NCI-H2029 (cell line): ENCODE data around the gene CCDC186.

Source experiments
- DNase-seq: peaks from one replicate; lab custom pipeline; 2025; lab: John Stamatoyannopoulos, UW

CCDC186 gene

DNA sequence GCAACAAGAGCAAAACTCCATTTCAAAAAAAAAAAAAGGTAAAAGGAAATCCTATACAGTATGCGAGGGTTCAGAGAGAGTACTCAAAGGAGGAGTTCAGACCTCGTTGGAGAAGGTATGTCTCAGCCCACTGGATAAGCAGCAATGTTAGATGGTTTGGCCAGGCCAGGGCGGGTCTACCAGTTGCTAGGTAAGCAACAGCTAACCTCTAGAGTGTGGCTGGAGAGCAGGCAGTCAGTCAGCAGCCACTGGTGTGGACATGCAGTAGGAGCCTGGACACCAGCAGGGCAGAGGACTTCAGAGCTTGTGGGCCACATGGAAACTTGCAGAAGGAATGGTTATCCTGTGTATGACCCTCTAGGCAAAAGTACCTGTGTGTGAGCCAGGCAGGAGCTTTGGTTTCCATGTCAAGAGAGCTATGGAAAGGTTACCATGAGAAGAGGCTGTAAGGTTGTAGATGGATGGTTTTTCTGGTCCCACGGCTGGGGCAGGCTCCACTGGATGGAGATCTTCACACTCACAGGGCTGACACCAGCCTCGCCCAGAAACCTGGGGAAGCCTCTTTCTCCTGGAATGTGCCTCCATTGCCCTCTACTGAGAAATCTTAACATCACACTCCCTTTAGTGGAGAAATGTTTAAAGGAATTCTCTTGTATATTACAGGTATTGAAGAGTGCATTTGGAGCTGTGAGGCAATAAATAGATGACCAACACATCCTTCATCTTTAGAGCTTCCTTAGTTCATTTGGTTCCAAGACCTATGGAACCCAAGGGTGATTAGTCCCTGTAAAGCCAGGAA is 63.6 kb downstream of the CCDC186 start:
- DNase-seq, result no peak

DNA sequence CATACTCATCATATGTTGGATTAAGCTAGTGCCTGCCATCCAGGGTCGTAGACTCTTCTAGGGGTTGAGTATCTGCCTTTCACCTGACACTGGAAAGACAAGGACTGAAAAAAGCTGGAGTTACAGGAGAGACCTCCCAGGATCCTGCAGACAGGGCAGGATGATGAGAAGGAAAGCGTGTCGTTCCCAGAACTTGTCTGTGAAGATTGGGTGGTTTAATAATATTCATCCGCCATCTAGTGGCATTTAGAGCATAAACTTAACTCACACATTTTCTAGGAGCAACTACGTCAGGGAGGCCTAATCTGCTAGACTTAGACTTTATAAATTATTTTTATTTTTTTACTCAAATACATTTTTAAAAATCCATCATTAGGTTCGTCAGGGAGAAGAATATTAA is 70.7 kb downstream of the CCDC186 start:
- peak; percentile 1 for DNase-seq

DNA sequence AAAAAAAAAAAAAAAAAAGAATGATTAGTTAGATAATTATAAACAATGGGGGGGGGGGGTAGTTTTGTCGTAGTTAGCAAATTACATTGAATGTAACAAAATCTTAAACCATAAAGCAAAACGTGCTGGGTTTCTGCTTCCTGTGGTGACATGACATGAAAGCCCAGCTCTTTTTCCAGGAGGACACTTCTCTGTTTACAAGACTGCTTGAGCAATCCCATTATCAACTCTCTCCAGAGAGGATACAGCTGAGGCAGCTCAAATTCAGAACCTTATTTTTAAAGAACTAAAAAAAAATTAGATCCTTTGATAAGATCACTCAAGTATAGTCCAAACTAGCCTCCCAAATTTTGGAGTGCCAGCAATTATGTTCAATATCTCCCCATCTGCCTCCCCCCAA is 71.7 kb downstream of the CCDC186 start:
- DNase-seq, result no peak

DNA sequence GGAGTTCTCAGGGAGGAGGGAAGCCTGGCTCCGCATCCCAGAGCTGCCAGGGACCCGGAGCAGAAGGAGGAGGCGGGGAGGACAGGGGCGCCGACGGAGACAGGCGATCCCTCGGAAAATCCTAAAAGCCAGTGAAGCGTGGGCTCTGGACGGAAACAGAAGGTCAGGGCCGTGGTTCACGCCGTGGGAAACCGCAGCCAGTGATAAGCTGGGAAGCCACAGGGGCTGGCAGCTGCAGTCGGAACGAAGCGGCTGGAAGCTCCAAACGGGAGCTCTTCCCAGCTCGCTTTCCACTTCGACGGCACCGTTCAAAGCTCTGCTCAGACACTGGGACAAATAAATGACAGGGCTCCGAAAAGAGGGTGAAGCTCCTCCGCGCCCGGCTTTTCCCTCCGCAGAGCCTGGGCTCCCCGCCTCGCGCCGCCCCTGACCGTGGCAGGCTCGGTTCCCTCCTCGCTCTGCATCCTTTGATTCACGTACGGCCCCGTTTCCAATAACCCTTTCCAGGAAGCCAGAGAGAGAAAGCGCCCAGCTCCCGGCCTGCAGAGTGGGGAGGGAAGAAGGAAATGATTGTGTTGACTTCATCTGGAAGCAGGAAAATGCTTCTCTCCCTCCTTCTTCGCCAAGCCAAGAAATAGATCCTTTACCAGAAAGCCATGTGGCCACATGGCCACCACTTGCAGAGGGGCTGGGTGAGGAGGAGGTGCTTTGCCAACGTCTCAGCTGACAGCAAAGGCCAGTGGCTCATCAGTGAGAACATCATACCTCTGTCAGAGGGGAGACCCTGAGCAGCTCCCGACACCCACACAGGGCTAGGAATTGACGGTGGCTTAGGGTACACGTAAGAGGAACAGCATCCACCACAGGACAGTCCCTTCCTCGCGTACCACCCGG is 72.9 kb downstream of the CCDC186 start:
- DNase-seq, result no peak

DNA sequence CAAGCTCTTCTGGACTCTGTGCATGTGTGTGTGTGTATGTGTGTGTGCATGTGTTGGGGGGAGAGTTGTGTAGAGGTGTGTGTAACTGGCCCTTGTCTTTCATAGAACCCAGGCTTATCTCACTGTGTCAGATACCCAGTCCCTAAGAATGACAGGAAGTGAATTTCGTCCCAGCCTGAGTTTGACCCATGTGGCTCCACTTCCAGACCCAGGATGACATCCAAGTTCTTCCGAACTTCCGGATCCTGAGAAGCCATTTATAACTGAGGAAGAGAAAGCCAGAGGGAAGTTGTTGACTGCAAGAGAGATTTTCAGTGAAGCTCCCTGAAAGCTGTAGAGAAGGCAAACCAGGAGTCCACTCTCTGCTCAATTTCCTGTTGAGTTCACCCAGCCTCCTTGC is 77.1 kb downstream of the CCDC186 start:
- no peak for DNase-seq

DNA sequence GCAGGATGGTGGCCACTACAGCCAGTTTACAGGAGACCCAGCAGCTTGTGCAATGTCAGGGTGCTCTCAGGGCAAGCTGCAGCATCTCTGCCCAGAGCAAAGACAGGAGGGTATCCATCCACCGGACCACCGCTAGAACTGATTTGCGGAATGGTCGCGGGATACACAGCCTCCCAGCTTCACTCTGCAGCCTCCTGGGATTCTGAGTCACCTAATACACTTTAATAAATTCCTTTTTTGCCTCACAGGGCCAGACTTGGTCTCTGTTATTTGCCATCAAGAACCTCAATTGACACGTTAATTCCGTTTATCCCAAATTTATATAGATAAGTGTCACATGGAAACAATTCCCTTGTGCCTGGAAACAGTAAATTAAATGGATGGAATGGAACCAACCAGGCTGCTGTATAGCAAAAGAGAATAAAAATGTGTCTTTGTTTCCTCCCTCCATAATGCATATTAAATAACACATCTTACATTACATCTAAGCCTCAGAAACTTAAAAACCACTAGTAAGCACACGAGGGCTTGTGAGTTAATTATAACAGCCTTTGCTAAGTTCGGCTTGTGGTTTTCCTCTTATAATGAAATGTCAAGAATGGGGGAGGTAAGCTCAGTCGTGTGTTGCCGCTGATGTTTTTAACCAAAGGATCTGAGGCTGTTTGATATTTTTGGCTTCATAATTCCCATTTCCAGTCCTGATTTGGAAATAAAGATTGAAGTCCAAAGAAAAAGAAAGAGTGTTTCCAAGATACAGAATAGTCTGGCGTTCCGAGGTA is 78.3 kb downstream of the CCDC186 start:
- no peak for DNase-seq

DNA sequence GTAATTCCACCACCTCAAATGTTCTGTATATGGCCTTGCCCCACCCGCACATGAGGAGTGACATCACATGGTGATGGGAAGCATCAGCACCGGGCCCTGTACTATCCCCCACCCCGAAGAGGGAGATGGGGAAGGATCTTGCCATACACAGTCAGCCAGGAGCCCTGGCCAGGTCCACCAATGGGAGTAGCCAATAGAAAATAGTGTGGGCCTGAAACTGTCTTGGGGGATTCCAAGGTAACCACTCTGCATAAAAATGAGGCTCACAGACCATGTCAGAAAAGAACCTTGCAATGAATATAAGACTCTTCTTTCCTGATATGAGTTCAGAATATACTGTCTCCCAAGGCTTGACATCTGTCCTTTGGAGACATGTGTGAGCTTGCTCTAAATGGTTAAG is 79.2 kb downstream of the CCDC186 start:
- no peak for DNase-seq

DNA sequence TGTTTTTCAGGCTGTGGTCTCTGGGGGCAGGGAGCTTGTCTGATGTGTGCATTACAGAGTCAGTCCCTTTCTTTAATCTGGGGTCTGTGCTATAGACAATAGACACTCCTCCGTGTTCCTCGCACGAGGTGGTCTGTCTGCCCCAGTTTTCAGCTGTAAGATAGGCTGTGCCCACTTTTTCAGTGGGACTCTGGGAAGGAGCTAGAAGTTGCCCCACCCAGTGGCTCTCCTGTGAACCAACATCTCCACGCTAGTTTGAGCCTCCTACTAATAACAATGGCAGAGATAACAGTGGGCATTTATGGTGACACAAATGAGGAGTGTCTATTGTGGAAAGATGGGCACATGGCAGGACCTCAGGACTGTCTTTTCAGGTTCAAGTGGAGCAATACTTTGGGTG is 86.3 kb downstream of the CCDC186 start:
- no peak for DNase-seq

DNA sequence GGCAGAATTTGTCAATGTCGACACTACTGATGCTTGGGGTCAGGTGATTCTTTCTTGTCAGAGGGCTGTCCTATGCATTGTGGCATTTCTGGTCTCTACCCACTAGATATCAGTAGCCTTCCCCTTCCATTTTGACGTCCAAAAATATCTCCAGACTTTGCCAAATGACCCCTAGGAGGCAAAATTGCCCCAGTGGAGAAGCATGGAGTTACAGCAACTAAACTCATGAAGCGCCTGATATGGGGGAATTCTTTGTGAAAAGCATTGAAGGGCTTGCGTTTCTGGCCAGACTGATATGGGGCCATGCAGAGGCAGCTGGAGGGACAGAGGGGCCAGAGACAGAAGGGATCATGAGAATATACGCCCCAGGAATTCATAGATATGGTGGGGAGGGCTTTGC is 86.7 kb downstream of the CCDC186 start:
- no peak for DNase-seq

DNA sequence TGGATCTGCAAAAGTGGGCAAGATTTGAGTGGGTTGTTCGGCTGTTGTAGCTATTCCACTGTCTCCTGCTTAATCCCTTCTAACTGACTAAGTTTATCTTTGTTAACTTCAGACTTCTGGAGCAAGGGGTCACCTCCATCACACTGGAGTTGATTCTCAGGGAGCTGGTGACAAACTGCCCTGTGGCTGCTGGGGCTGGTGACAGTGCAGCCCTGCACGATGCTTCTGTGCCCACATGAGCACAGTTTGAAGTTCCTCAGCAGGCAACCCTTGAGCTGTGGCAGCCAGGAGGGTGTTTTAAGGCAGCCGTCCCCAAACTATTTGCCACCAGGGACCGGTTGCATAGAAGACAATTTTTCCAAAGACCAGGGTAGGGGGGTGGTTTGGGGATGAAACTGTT is 89.8 kb downstream of the CCDC186 start:
- DNase-seq, result no peak

DNA sequence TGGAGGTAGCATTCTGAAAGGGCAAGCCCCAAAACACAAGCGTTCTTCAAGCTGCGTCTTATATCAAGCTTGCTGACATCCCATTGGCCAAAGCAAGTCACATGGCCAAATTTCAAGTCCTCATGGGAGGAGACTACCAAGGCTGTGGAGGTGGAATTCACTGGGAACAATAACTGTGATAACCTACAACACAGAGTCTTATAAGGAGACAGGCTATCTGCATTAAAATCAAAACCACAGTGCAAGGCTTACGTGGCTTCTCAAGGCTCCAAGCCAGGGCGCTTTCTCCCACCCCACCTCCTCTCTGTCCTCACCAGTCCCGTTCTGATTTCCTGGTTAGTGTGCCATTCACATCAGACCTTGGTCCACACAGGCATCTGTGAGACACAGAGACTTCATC is 91.0 kb downstream of the CCDC186 start:
- peak; percentile 4 for DNase-seq

DNA sequence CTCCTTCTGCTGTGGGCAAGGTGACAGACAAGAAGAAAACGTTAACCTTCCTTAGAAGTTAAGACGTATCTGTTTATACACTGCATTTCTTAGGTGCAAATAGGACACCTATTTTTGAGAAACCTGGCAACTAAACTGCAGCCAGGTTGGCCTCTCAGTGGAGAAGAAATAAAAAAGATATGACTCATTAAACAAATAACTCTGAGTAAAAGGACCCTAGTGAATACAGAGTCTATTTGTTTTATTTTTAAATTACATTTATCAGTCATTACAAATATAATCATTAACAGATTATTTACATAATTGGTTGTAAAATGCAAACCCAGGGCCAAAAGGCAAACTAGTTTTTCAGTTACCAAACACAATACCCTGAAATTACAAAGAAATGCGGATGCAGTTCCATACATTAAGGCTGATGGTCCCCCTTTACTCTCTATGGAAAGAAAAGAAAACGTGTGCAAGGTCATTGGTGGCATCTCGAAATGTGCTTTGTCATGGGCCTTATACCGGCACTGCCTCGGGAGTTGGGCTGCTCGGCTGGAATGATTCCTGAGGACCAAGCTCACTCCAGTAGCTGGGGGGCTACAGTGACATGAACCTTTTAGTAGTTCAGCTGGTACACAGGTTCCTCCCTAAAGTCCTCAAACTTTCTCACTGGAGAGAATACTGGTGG is 92.0 kb downstream of the CCDC186 start:
- no peak for DNase-seq

DNA sequence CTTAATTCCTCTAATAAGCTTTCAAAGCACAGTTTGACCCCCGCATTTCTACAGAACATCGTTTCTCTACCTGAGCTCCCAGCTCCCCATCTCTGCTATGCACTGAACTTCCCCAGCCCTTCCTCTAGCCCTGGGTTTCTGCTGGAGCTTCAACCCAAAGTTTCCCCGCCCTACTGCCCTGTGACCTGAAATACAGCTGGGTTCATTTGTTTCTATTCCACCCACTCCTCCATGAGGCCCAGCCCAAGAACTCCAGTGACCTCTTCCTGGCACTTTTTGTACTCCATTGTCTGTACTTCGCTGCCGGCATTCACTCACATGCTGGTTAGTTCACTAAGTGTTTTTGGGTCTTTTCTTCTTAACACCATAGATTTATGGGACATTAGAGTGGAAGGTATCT is 94.6 kb downstream of the CCDC186 start:
- DNase-seq, result no peak

DNA sequence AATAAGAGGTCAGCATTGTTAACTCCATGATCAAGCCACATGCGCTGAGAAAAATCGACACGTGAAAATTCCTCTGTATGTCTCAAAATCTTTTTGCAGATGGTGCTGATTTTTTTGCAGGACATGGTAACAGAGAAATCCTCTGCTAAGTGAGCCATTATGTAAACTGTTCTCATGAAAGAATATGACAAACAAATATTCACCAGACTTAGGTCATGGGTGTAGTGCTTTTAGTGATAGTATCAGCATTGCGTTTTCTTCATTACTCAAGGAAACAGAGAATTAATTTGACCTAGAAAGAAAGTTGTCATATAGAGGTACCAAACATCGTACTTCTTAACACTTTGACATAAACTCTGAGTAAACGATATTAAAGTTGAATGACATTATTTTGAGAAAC is 95.7 kb downstream of the CCDC186 start:
- no peak for DNase-seq

DNA sequence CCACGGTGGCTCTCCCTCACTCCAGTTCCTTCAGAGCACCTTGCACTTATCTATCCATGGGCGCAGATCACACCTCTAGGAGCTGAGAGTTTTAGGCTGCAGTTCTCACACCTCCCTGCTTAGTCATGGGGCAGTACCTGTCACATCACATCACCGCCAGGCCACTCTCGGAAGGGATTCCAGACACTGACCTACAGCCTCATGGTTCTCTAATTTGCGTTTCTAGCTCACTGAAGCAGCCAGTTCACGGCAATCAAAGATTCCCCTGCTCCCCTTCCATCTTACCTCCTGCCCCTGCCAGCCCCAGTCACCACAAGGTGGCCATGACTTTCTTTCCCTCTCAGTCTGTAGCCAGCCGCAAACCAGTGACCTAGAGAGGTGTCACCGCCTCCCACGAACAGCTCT is 96.2 kb downstream of the CCDC186 start:
- DNase-seq, result no peak

DNA sequence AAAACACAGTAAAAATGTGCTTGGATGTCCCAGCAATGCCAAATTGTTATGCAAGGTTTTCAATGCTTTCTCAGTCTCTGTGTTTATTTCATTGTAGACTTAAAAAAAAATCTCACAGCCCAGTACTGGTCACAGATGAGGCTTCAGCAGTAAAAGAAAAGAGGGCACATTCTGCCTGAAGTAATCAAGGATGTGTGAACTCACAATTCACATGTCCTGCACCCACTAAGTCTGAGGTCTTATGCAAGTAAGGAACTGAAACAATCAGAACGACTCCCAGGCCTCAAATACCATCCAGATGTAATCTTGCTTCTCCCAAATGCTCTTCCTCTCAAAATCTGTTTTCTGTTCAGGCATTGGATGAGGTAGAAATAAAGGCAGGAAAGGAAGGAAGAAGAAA is 96.7 kb downstream of the CCDC186 start:
- DNase-seq, result no peak

DNA sequence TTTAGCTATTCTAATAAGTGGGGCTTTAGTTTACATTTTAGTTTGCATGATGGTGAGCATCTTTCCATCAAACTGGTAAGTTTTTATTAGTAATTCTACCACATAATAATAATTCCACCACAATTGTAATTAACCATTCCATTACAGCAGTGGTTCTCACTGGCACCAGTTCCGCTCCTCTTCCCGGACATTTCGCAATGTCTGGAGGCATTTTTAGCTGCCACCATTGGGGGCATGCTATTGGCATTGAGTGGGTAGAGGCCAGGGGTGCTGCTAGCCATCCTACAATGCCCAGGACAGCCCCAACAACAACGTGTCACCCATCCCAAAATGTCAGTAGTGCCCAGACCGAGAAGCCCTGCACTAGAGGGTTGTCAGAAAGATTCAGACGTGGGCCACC is 98.9 kb downstream of the CCDC186 start:
- no peak for DNase-seq

DNA sequence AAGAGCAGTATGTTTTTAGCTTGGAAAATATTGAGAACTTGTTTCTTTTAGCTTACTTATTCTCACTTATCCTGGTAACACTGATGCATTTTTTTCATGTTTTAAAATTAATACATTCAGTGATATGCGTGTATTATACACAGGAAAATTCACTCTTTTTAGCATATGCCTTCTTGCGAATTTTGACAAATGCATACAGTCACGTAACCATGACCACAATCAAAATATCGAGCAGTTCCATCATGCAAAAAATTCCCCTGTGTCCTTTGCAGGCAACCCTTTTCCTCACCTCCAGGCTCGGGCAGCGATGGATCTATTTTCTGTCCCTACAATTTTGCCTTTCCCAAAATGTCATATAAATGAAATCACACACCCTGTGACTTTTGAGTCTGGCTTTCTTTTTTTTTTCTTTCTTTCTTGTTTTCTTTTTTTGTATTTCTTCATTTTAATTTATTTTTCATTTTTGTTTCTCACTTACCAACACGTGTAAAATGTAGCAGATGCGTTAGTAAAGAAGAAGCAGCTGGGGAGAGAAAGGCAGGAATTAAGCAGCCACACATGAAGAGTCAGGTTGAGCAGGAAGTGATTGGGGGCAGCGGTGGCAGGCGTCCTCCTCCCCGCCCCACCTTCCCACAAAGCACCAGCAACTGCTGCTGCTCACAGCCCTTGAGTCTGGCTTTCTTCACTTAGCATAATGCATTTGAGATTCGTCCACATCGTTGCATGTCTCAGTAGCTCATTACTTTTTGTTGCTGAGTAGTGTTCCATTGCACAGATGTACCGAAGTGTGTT is 100.4 kb downstream of the CCDC186 start:
- no peak for DNase-seq

DNA sequence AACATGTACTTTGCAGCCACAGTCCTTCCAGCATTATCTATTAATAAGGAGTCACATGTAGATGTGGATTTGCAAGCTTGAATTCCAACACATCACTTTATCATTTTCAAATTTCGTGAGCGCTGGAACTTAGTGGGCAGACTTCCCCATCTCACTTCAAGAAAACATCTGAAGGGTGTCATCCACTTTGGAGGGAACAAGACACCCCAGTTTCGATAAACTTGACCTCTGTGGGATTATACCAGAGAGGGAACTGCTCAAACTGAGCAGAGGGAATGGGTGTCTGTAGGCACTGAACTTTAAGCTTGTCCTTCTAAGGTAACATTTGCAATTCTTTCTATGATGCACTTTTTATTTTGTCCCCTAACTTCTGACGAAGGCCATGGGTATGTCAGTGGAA is 102.8 kb downstream of the CCDC186 start:
- no peak for DNase-seq
